Measurements from ENCODE around the gene TLE4. TPM values are rescaled to one million over a fixed set of nuclear protein-coding genes. Genes with fewer than 3 reads are reported as not detected.
A peak's percentile ranks its signal among the peaks of the same experiment; 100 is the strongest.

TLE4 gene
- total RNA-seq, 1 experiment from 2014 or later: 17.9 TPM

DNA sequence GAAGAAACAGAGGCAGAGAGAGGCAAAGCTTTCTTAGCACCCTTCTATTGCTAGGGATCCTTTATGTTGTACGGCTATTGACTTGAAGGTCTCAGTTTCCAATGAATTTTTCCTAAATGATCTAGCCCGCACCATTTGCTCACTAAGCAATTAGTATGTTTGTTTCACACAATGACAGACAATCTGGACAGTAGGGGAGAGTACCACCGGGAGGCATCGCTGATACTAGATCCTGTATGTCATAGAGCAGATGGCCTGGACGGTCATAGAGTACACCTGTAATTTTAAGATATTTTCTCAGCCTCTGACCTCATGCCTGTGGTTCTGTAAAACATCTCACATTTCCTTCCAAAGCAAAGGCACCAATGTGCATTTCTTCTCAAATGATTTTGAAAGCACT is 194.3 kb downstream of the TLE4 start:
- Histone ChIP-seq H3K9ac (ENCODE audit: low read length) (no peak overlapping the region), H3K4me2 (ENCODE audit: low read length) (no peak overlapping the region), H3K9me3 (ENCODE audit: low read length) (no peaks in the 10 kb centered on the region), H3K79me2 (ENCODE audit: low read length) (no peaks in the 10 kb centered on the region), H3K4me3 (ENCODE audit: low read length) (no peak overlapping the region), H4K20me1 (ENCODE audit: low read length) (no peaks in the 10 kb centered on the region), H3F3A (ENCODE audit: low read length, unreplicated experiment) (no peaks in the 10 kb centered on the region), H3K4me1 (ENCODE audit: insufficient read depth, low read length) (peaks cover 12% of the 10 kb centered on the region; the same call in 1 of the 2 replicates), H3K36me3 (ENCODE audit: low read depth, low read length) (no peaks in the 10 kb centered on the region), H3K9me2 (replicated peaks; ENCODE audit: low read length) (no peaks in the 10 kb centered on the region), H2AFZ (ENCODE audit: low read length) (no peak overlapping the region), H3K27ac (ENCODE audit: low read length) (no peak overlapping the region), H3K27me3 (ENCODE audit: low read length) (no peaks in the 10 kb centered on the region)
- POLR2A ChIA-PET (ENCODE audit: unreplicated experiment): no interaction called here
- ATAC-seq (no peak), DNase-seq (peak; percentile 16)
- CTCF ChIA-PET: no interaction called here
- BruUV-seq (replicated peaks): no TSS peak
- TF ChIP-seq EZH2phosphoT487 (IDR thresholded peaks at IDR 0.05; ENCODE audit: borderline replicate concordance, low read length): no peak
- no peak for TF ChIP-seq EZH2 (IDR thresholded peaks at IDR 0.05; ENCODE audit: low read length, unreplicated experiment)
- TF ChIP-seq, protein P1, sequence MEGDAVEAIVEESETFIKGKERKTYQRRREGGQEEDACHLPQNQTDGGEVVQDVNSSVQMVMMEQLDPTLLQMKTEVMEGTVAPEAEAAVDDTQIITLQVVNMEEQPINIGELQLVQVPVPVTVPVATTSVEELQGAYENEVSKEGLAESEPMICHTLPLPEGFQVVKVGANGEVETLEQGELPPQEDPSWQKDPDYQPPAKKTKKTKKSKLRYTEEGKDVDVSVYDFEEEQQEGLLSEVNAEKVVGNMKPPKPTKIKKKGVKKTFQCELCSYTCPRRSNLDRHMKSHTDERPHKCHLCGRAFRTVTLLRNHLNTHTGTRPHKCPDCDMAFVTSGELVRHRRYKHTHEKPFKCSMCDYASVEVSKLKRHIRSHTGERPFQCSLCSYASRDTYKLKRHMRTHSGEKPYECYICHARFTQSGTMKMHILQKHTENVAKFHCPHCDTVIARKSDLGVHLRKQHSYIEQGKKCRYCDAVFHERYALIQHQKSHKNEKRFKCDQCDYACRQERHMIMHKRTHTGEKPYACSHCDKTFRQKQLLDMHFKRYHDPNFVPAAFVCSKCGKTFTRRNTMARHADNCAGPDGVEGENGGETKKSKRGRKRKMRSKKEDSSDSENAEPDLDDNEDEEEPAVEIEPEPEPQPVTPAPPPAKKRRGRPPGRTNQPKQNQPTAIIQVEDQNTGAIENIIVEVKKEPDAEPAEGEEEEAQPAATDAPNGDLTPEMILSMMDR (conservative IDR thresholded peaks at IDR 0.05; ENCODE audit: low read depth, low read length): no peak
- intact Hi-C loops (cut with micrococcal nuclease): no loop called here

DNA sequence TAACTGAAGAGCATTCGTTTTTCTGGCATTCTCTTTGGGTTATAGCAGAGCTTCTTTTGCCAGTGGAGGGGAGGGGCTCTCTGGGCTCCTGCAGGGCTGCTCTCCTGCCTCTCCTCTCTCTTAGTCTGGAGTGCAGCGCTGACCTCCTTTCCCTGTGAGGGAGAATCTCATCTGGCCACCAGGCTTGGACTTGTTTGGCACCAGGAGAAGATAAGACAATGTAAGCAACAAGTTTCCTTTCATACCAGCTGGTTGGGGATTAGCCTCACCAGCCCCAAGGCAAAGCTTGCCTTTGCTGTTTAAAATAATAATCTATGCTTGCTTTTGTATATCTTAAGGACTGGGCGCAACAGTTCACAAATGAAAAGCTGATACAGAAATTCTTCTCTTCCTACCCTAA is 196.4 kb downstream of the TLE4 start:
- intact Hi-C loops (cut with micrococcal nuclease): no loop called here
- Histone ChIP-seq H4K20me1 (ENCODE audit: low read length) (no peaks in the 10 kb centered on the region), H3F3A (ENCODE audit: low read length, unreplicated experiment) (no peaks in the 10 kb centered on the region), H2AFZ (ENCODE audit: low read length) (no peak overlapping the region), H3K9me3 (ENCODE audit: low read length) (no peaks in the 10 kb centered on the region), H3K4me3 (ENCODE audit: low read length) (no peak overlapping the region), H3K4me2 (ENCODE audit: low read length) (no peak overlapping the region), H3K27me3 (ENCODE audit: low read length) (no peaks in the 10 kb centered on the region), H3K36me3 (ENCODE audit: low read depth, low read length) (no peaks in the 10 kb centered on the region), H3K79me2 (ENCODE audit: low read length) (no peaks in the 10 kb centered on the region), H3K4me1 (ENCODE audit: insufficient read depth, low read length) (peaks cover 12% of the 10 kb centered on the region; the same call in 1 of the 2 replicates), H3K27ac (ENCODE audit: low read length) (no peak overlapping the region), H3K9ac (ENCODE audit: low read length) (no peak overlapping the region), H3K9me2 (replicated peaks; ENCODE audit: low read length) (no peaks in the 10 kb centered on the region)
- ATAC-seq (no peak), DNase-seq (no peak)
- BruUV-seq (replicated peaks): no TSS peak
- TF ChIP-seq, protein P1 (conservative IDR thresholded peaks at IDR 0.05; ENCODE audit: low read depth, low read length): no peak
- TF ChIP-seq EZH2 (IDR thresholded peaks at IDR 0.05; ENCODE audit: low read length, unreplicated experiment): no peak
- TF ChIP-seq EZH2phosphoT487 (IDR thresholded peaks at IDR 0.05; ENCODE audit: borderline replicate concordance, low read length): no peak
- POLR2A ChIA-PET (ENCODE audit: unreplicated experiment): no interaction called here
- CTCF ChIA-PET: no interaction called here

DNA sequence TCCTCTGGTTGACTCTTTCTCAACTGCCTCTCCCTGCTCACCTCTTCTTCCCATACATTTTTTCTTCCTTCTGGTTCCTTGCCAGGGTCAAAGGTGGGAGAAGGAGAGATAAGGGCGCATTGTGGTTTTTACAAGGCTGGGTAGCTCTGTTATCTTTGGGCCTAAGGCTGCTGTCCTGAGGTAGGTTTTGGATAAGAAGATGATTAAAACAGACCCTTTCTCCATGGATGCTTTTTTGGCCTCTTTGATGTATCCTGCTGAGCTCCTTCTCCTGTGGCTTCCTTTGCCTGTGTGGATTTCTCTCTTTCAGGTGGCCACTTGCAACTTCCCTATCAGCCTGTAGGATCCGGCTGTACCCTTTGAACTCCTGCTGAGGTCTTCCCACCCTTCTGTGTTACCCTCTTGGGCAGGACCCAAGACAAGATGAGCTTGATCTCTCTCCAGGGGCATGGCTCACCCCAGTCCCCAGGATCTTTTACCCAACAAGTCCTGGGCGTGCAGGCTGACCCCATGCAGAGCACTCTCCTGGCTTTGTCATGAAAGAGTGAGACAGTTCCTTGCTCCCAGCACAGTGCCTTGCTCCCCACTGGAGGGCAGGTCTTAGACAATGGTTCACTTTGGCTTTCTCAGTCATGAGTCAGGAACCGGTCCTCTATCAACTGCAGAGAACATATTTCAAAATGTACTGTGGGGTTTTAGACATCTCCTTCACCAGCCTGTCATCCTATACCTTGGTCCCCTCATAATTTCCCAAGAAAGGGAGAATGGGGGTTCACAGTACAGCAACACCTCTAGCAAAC is 197.9 kb downstream of the TLE4 start:
- H3K9me3 ChIP-seq (ENCODE audit: low read length): no peaks in the 10 kb centered on the region
- CTCF ChIA-PET: no interaction called here
- no peaks in the 10 kb centered on the region for H3K79me2 ChIP-seq (ENCODE audit: low read length)
- no peak overlapping the region for H3K9ac ChIP-seq (ENCODE audit: low read length)
- H3K27ac ChIP-seq (ENCODE audit: low read length): no peak overlapping the region
- no peaks in the 10 kb centered on the region for H3K9me2 ChIP-seq (replicated peaks; ENCODE audit: low read length)
- no peak overlapping the region for H3K4me2 ChIP-seq (ENCODE audit: low read length)
- BruUV-seq (replicated peaks): no TSS peak
- H3K36me3 ChIP-seq (ENCODE audit: low read depth, low read length): no peaks in the 10 kb centered on the region
- H3K4me1 ChIP-seq (ENCODE audit: insufficient read depth, low read length): peaks cover 3% of the 10 kb centered on the region; the same call in 1 of the 2 replicates
- DNase-seq: peak; percentile 23
- POLR2A ChIA-PET (ENCODE audit: unreplicated experiment): no interaction called here
- no peaks in the 10 kb centered on the region for H4K20me1 ChIP-seq (ENCODE audit: low read length)
- TF ChIP-seq, protein P1 (conservative IDR thresholded peaks at IDR 0.05; ENCODE audit: low read depth, low read length): no peak
- TF ChIP-seq EZH2phosphoT487 (IDR thresholded peaks at IDR 0.05; ENCODE audit: borderline replicate concordance, low read length) (no peak), EZH2 (IDR thresholded peaks at IDR 0.05; ENCODE audit: low read length, unreplicated experiment) (no peak)
- H2AFZ ChIP-seq (ENCODE audit: low read length): no peak overlapping the region
- intact Hi-C loops (cut with micrococcal nuclease): no loop called here
- H3K27me3 ChIP-seq (ENCODE audit: low read length): no peaks in the 10 kb centered on the region
- no peak for ATAC-seq
- H3K4me3 ChIP-seq (ENCODE audit: low read length): no peak overlapping the region
- no peaks in the 10 kb centered on the region for H3F3A ChIP-seq (ENCODE audit: low read length, unreplicated experiment)

Data from PC-3 (cell line).